Endometrial microvascular endothelial cells (primary cell): ENCODE results near the gene ADAM12. TPM values are rescaled to one million over a fixed set of nuclear protein-coding genes. Genes with fewer than 3 reads are reported as not detected.

Source experiments
- in situ Hi-C: cut with HindIII; loops from 2 replicates; pipeline ENCODE4 v1.10.0; 2017; ENCODE audit warnings: low sequenced_read_pairs, low pct_unique_long_range_greater_than_20kb; ENCODE audit errors: inconsistent ontology term
- total RNA-seq: library from RNA; depleted of rRNA; stranded (reverse); fragments of >200 nt; gene quantifications from one replicate; pipeline ENCODE4 v1.2.3, GENCODE V29; 2015; ENCODE audit errors: inconsistent ontology term

The ADAM12 gene
- total RNA-seq, 1 donor from 2014 or later, result 0.28 TPM

DNA sequence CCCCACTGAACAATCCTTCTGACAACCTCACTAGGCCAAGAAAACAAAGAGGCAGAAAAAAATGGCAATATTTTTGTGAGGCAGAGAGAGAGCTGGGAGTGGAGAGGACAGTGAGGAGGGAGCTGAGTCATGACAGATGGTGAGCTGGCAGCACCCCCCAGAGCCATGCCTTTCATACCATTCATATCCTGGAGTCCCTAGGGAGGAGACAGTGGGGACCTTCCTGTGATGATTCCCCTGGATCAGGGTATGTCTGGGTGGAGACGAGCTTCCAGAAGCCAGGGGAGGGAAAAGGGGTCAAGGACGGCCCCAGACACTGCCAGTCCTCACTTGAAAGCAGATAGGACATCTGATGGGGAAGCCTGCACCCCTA is 160.5 kb downstream of the ADAM12 start:
- in situ Hi-C loops, result no loop called here

DNA sequence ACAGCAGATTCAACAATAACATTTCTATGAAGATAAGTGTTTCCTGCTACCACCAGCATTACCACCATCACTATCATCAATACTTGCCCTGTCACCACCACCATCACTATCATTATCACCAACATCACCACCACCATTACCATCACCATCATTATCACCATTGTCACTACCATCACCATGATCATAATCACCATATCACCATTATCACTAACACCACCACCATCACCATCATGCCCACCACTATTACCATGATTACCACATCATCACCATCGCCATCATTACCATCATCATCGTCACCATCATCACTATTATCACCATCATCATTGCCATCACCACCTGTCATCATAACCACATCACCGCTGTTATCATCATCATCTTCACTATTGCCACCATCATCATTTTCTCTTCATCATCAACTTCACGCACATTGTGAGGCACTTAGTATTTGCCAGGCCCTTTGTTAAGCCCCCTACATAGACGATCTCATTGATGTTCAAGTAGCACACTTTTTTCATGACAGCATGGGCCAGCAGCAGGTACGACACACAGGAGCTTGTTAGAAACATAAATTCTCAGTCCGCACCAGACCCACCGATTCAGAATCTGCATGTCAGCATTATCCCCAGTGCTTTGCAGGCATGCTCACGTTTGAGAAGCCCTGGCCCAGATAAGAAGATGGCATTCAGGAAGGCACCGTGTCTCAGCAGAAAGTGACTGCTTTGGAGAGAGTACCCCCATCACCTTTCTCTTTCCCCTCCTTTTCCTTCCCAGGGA is 161.1 kb downstream of the ADAM12 start:
- in situ Hi-C loops, result no loop called here

GRCh38 chr10:126226205-126226604 is 162.1 kb downstream of the ADAM12 start:
- in situ Hi-C loops, result no loop called here

DNA sequence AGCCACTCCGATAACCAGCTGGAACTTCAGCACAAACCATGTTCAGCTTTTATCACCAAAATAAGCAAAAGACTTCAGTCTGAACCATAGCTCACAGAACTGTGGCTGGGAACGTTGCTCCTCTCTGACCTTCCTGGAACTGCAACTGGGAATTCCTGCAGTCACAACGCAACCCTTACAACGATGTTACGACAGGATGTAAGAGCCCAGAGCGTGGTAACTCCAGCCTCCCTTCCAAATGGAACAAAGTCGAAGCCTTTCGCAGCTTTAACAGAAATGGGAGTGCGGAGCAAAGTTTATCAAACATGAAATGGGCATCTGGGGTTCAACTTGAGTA is 162.6 kb downstream of the ADAM12 start:
- in situ Hi-C loops, result no loop called here

DNA sequence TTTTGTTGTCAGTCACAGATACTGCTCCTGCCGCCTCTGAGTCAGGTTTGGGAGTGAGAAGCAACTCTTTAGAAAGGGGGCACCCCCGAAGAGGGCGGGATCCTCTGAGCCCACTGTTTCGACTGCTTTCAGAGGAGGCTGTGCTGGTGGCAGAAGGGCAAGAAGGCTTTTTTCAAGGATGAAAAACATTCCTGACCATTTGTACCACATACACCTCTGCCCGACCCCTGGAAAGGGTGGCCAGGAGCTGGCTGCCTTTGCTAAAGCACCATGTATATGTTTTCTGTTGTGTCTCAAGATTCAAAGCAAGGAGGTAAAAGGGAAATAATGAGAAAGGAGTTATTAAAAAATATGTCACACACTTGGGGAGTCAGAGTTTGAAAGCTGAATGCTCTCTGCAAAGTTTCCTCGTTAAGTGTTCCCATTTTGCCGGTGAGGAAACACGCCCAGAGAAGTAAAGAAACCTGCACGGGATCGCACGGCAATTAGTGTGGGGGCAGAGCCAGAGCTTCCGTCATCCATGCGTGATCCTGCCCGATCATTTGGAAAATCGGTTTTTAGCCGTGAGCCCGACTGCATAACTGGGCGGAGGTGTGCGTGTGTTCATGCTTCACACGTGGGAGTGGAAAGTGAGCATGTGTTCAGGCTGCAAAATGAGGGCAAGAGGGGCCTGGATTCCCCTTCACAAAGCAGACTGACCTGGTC is 163.2 kb downstream of the ADAM12 start:
- in situ Hi-C loops, result no loop called here

- in situ Hi-C loops, result no loop called here
Observed at GRCh38 chr10:126223512-126224067, 164.7 kb downstream of the ADAM12 start.

DNA sequence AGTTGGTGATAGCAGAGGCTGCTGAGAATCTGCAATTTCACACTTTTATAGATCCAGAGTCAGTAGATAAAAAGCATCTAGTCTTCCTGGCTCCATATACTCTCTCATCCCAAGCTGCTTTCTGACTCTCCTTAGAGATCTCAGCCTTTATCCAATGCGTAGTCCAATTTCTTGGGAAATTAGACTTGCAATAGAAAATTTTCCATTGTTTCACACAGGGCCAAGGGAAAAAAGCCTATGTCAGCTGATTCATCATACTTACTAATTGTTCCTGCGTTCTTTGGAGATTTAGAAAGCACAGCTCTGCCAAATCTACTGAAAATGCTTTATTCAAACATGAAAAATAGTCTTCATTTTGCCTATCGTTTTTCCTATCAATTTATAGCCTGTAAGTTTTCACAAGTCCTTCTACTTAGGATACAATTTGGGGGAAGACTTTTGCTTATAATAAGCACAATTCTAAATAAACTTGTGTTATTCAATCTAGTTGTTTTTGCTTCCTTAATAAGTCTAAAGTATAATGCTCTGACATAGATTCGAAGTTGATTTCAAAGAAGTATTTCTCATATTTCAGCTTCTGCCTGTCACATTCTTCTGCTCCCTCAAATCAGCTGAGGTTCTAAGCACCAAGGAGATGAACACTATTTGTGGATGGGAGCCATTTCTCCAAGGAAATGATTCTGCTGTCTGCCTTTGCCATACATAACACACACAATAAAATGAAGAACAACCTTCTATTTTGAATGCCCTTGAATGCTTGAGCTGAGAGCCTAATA is 165.4 kb downstream of the ADAM12 start:
- in situ Hi-C loops, result no loop called here

DNA sequence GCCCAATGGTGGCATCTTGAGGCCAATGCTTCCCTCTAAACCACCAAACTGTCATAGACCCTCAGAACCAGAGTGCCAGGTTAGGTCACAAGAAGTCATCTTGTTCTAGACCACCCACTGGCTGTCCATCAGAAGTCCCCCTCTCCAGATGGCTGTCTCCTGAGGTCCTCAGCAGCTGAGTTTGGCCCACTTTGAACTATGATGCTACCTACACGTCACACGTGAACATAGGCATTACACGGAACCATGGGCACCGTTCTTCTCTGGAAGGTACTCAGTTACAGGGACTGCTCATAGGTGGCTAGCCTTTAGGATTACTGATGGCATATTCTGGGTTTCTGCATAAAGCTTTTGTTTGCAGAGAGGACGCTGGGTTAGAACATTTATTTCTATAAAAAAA is 166.4 kb downstream of the ADAM12 start:
- in situ Hi-C loops, result no loop called here

DNA sequence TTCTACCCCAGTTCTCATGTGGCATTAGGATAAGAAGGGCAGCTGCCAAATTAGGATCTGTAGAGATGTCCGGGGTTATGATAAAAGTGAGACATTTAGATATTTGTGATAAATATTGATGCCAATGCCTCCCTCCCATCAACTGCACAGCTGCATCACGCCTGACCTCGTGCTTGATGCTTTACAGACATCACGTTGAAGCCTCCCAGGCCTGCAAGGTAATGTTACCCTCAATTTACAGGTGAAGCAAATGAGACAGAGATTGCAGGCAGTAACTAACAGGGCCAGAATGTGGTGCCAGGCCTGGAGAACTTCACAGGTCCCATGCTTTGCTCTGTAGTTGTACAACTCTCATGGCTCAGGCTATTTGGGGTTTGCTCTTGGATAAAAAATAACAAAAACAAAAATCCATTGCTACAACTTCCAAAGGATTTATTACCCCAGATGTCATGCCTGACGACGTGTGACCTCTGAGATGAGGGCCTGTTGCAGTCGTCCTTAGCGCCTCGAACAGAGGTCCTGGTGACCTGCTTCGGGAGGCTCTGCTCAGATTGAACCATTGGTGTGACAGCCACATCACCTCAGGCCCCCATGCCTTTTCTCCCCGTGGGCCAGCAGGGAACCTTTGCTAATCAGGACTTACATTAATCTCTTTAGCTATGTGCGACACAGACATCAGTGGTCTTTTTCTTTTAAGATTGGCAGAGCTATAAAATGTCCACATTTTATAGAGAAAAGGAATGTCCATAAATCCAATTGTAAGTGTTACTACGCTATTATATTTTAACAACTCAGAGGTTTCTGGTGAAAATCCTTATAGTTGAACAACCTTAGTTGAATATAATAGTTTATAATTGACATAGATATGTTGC is 169.3 kb downstream of the ADAM12 start:
- in situ Hi-C loops, result no loop called here

DNA sequence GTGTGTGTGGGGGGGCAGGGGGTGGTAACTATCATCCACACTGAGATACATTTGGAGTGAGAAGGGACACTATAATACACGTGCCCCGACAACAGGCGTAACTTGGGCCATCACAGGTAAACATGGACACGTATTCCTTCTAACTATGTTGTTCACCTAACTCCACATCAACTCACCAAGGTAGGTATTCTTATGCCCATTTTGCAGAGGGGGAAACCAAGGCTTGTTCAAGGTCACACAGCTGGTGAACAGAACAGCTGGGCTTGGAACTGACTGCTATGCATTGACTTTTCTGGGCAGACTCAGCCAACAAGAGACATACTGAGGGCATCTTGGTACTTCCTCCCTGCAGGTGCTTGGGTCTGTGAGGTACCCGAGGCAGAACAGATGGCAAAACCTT is 170.1 kb downstream of the ADAM12 start:
- in situ Hi-C loops, result no loop called here

- in situ Hi-C loops, result no loop called here
Observed at GRCh38 chr10:126216632-126216961, 171.7 kb downstream of the ADAM12 start.

DNA sequence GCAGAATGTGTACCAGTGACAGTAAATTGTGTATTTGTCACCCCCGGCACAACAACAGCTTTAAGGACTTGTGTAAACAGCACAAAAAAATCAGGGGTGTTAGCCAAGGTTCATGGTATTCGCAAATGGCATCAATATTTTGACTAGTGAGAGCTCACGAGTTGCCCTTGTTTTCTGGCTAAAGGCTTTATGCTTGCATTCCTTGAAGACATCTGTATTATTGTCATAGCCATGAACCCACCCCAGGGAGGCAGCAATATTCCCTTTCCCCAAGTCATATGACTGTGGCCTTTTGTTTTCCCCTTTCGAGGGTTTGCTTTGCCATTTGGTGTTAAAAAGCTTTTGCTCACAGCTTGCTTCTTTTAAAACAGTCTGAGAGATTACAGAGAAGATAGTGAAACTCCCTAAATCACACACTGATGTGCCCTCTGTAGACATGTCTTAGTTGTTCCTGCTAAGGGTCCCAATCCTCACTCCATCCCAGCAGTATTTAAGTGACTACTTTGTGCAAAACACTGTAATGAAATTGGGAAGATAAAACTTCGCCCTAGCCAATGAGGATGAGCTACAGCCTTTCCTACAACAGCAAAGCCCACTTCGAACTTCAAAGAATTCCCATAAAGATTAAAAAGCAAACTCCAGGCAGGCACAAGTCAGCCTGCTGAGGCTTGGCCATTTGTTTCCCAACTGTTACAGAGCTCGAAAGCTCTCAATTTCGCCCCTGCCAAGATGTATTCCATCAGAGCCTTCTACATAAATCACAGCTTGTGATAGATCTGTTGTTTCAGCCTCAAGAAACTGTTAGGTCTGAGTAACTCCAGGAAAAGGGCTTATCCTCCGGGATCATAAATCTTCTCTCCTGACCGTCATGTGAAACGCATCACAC is 172.3 kb downstream of the ADAM12 start:
- in situ Hi-C loops, result no loop called here

- in situ Hi-C loops, result no loop called here
Observed at GRCh38 chr10:126214679-126215078, 173.6 kb downstream of the ADAM12 start.

DNA sequence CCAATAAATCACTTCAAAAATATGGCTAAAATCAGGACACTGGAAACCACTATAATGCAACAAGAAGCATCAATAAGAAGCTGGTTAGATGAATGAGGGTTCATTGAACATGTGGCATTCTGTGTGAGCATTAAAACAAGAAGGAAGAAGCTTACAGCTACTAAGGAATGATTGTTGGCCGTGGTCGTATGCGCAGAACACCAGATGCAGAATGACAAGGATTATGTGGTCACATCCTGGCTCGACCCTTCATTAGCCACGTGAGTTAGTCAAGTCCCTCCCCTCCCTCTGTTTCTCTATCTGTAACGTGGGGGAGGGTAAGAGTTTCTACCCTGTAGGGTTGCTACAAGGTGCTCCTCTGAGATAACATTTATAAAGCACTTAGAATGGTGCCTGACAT is 174.3 kb downstream of the ADAM12 start:
- in situ Hi-C loops, result no loop called here

DNA sequence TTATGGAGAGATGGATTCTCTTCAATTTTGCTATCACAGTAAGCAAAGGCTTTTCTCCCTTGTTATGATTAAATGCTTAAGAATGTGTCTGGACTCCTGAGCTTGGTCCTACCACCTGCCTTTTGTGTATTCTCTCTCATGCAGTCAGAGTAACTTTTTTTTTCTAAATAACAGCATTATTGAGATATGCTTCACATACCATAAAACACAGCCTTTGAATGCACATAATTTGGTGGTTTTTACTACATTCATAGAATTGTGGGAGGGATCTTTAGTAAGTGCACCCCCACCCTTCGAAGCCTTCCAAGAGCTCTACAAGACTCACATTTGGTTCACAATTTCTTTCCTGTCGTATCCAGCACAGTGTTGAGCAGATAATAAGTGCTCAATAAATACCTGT is 175.5 kb downstream of the ADAM12 start:
- in situ Hi-C loops, result no loop called here

- in situ Hi-C loops, result no loop called here
Observed at GRCh38 chr10:126210051-126210651, 178.1 kb downstream of the ADAM12 start.

GRCh38 chr10:126209451-126209850 is 178.8 kb downstream of the ADAM12 start:
- in situ Hi-C loops, result no loop called here
